ENCODE results near the gene PRR7. TPM values are rescaled to one million over a fixed set of nuclear protein-coding genes. Genes with fewer than 3 reads are reported as not detected.
"Not testable (repeated sequence)": the region's sequence is repeated elsewhere in the genome, so short reads cannot be mapped to it uniquely, and the experiment has no call there.

PRR7 gene
- 13.5 and 20.0 TPM in 2 replicates for total RNA-seq

- no peak for DNase-seq (ENCODE audit: extremely low read depth, low read depth, low spot score)
Measured at GRCh38 chr5:177446200-177447065, at the start of gene PRR7. PRR7 (plus strand) TSS chr5:177446814; CDS start chr5:177455068, 8,254 bp downstream.

- no peak for DNase-seq (ENCODE audit: extremely low read depth, low read depth, low spot score)
Measured at GRCh38 chr5:177397875-177398390, 48.7 kb upstream of the PRR7 start.

DNA sequence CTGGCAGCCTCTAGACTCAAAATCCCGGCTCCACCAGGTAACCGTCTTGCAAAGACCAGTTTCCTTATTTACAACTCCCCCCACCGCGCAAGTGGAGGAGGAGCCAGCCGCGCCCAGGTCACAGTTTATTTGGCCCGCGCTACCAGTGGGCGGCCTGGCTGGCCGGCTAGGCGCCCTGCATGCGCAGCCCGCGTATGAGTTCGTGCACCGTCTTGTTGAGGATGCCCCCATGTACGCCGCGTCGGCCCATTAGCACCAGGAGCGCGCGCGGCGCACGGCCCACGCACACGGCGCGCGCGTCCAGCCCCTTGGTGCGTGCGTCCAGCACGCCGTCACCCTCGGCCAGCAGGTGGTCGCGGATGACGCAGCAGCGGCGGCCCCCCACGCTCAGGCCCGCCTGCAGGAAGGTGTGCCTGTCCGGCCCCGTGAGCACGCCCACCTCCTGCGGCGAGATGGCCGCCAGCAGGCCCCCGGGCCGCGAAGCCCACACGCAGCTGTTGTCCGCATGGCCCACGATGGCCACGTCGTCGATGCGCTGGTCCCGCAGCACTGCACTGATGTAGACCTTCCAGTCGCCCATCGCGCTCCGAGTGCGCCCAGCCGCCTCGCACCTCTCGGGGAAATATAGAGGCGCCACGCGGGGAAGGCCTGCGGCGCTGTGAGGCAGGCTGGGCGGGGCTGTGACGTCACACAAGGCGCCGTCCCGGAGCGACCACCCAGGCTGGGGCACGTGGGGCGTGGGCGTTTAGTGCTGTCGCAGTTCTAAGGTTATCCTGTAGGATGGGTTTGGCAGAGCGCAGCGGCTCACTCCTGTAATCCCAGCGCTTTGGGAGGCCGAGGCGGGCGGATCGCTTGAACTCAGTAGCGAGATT lies 46.4 kb upstream of the PRR7 start, which contains the start of gene PFN3:
Gene PFN3, minus strand, starts transcription at position 665 of the 872 bp plus-strand sequence. Its CDS starts 85 bp downstream, at position 580.
- no peak for DNase-seq (ENCODE audit: extremely low read depth, low read depth, low spot score)

- no peak for DNase-seq (ENCODE audit: extremely low read depth, low read depth, low spot score)
Measured at GRCh38 chr5:177402271-177403043, 44.2 kb upstream of the PRR7 start.

- DNase-seq (ENCODE audit: extremely low read depth, low read depth, low spot score), result no peak
Measured at GRCh38 chr5:177403102-177403791, 43.4 kb upstream of the PRR7 start.

DNA sequence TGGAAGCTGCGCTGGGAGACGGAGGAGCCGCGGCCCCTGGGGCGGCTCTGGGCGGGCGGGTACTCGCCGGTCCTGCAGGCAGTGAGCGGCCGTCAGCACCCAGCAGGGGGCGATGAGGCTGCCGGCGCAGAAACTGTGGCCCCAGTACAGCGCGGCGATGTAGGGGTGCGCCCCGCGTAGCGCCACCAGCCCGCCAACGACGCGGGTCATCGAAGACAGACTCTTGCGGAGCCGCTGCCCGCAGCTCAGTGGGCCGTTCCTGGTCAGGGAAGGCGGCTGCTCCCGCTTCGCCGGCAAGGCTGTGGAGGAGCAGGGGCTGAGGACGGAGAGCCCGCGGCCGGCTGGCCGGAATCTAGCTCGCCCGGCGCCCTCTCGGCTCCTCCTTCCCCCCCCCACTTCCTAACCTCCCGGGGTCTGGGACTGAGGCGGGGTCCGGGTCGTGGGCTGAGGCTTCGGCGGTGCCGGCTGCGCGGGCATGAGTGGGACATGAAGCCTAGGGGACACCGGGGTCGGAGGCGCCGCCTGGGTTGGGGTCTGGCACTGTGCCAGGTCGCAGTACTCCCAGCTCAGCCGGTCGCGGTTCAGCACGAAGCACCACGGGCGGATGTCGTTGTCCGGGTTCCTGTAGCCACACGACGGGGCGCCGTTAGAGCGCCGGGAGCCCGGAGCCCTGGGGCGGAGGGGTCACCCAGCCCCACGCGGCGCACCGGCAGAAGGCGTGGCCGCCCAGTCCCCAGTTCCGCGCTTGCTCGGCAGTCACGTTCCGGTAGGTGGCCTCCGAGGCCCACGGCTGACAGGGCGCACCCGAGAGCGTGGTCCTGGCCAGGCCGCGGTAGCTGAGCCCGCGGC lies 42.6 kb upstream of the PRR7 start:
- no peak for DNase-seq (ENCODE audit: extremely low read depth, low read depth, low spot score)

DNA sequence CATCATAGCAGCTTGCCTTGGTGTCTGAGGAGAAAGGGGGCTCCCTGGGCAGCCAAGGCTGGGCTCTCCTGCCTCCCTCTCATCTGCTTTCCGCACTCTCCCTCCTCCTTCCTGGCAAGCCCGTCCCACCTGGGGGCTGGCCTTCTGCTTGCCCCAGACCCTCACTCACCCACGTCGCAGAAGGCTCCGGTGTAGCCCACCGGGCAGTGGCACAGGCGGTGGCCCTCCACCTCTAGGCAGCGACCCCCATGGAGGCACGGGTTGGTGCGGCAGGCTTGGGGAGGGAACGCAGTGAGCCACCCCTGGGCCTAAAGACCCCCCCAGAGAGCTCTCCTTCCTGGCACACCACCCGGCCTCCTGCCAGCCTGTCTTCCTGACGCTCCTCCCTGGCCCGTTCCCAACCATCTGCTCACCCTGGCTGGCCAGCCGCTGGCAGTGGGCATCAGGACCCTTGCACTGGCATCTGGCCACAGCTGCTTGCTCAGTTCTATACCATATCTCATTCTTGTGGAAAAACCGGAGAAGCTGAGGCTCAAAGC lies 41.9 kb upstream of the PRR7 start:
- no peak for DNase-seq (ENCODE audit: extremely low read depth, low read depth, low spot score)

DNA sequence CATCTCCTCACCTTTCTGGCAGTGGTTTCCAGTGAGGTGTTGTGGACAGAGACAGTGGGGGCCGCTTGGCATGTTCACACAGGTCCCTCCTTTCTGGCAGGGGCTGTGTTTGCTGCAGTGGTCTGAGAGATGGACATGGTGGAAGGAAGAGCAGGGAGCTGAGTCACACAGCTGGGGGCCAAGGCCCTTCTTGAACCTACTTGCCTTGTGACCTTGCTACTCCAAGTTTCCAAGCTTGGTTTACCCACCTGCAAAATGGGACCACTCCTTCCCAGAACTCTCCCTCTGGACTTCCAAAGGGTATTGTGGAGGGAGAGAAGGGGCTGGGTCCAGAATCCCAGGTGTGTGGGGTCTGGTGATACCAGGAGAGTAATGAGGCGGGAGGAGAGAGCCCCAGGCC lies 41.3 kb upstream of the PRR7 start:
- no peak for DNase-seq (ENCODE audit: extremely low read depth, low read depth, low spot score)

GRCh38 chr5:177405805-177406204 lies 40.8 kb upstream of the PRR7 start:
- DNase-seq (ENCODE audit: extremely low read depth, low read depth, low spot score), result no peak

DNA sequence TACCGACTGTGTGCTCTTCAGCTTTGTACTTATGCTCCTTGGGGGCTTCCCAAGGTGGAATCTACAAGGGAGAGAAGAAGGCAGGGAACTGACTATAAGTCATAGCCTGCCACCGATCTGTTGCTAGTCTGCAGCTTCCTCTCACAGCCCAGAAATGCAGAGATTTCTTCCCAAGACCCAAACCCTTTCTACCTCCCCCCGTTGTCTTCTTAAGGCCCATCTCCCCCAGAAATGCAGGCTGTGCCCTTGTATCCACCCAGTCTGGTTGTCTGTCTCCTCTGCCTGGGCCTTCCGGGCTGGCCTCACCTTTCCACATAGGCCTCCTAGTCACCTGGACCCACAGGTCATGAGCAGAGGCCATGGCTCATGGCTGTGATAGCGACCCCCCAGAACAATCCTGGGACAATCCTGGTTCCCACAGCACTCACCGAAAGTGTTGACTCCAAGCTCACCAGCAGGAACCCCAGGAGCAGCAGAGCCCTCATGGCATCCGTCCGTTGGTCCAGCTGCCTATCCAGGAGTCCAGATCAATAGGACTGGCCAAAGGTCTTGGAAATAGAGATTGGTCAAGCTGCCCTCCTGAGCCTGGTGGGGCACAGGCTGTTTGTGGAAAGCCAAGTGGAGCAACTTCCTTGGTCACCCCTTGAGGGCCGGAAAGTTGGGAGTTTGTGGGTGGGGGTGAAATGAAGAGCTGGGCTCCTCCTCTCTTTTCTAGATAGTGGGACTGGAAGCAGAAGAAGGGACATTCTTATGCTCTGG lies 37.4 kb upstream of the PRR7 start, which contains the start of gene F12:
Gene F12, minus strand, starts transcription at position 522 of the 759 bp plus-strand sequence. Its CDS starts 37 bp downstream, at position 485.
- DNase-seq (ENCODE audit: extremely low read depth, low read depth, low spot score), result no peak

DNA sequence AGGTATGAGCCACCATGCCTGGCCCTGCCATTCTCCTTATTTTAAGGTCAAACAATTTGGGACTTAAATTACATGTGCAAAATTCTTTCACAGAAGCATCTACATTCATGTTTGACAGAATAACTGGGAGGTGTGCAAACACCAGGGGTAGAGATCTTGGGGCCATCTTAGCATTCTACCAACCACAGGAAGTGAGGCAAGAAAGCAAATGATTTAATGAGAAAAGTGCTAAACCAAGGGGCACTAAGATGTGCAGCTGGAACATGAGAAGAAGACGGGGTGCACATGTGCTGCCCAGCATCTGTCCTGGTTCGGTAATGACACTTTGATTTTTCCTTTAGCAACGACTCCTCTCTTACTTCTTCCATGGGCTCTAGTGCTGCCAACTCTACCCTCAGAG lies 36.0 kb upstream of the PRR7 start:
- no peak for DNase-seq (ENCODE audit: extremely low read depth, low read depth, low spot score)

GRCh38 chr5:177412603-177413233 lies 33.9 kb upstream of the PRR7 start:
- DNase-seq (ENCODE audit: extremely low read depth, low read depth, low spot score), result no peak

DNA sequence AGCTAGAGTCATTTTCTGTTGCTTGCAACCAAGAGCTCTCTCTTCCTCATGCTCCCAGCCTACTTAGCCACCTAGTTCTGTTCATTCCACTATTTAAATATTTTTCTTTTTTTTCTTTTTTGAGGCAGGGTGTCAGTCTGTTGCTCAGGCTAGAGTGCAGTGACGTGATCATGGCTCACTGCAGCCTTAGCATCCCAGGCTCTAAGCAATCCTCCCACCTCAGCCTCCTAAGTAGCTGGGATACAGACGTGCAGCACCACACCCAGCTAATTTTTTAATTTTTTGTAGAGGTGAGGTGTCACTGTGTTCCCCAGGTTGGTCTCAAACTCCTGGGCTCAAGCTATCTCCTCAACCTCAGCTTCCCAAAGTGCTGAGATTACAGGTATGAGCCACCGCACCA lies 32.1 kb upstream of the PRR7 start:
- DNase-seq (ENCODE audit: extremely low read depth, low read depth, low spot score), result no peak

GRCh38 chr5:177417081-177417480 lies 29.5 kb upstream of the PRR7 start:
- DNase-seq (ENCODE audit: extremely low read depth, low read depth, low spot score), result not testable (repeated sequence)

- no peak for DNase-seq (ENCODE audit: extremely low read depth, low read depth, low spot score)
Measured at GRCh38 chr5:177419046-177419445, 27.6 kb upstream of the PRR7 start.

GRCh38 chr5:177420472-177420871 lies 26.1 kb upstream of the PRR7 start:
- DNase-seq (ENCODE audit: extremely low read depth, low read depth, low spot score), result not testable (repeated sequence)

GRCh38 chr5:177421062-177421798 lies 25.4 kb upstream of the PRR7 start:
- DNase-seq (ENCODE audit: extremely low read depth, low read depth, low spot score), result no peak
